OCI-LY7 (cell line): Measurements from ENCODE around the gene HLA-DMB. TPM values are rescaled to one million over a fixed set of nuclear protein-coding genes. Genes with fewer than 3 reads are reported as not detected.

Experiments
- BruUV-seq: library from RNA; stranded (reverse); fragments of 400-500 nt; replicated peaks from 2 replicates; lab custom pipeline; 2021; lab: Mats Ljungman, UMichigan
- CTCF ChIA-PET: fragments of 300-600 bp; sonication (Branson Sonifier 250); formaldehyde crosslinking; loops from one replicate; lab custom pipeline; 2022; ENCODE audit warnings: antibody characterized with exemption; ENCODE audit not compliant: unreplicated experiment; lab: Charles Lee
- POLR2A ChIA-PET: fragments of 300-600 bp; sonication (Branson Sonifier 250); formaldehyde crosslinking; loops from one replicate; lab custom pipeline; 2022; ENCODE audit warnings: antibody characterized with exemption; lab: Charles Lee
- DNase-seq: peaks from one replicate; pipeline ENCODE4 v3.0.0-alpha.2; 2015; ENCODE audit warnings: low spot score
- H2AFZ ChIP-seq: fragments of 200-600 bp; sonication (generic), shearing (Covaris generic); 2 replicates; pipeline ENCODE4 v1.6.1; 2014; ENCODE audit warnings: mild to moderate bottlenecking, antibody characterized with exemption, low read length, moderate library complexity
- H3K27ac ChIP-seq: fragments of 200-600 bp; sonication (generic); 2 replicates; pipeline ENCODE4 v1.5.1; 2014; ENCODE audit warnings: mixed run types, low read depth, mild to moderate bottlenecking, moderate library complexity, low read length, inconsistent platforms; ENCODE audit not compliant: poor library complexity, severe bottlenecking
- H3K36me3 ChIP-seq: fragments of 200-600 bp; sonication (generic); 2 replicates; pipeline ENCODE4 v1.6.1; 2014; ENCODE audit warnings: mild to moderate bottlenecking, antibody characterized with exemption, low read length, moderate library complexity, mixed read lengths; ENCODE audit not compliant: insufficient read depth
- H3K4me1 ChIP-seq: fragments of 200-600 bp; sonication (generic); 2 replicates; pipeline ENCODE4 v1.5.1; 2014; ENCODE audit warnings: mild to moderate bottlenecking, low read length; ENCODE audit not compliant: insufficient read depth, poor library complexity, severe bottlenecking
- H3K4me2 ChIP-seq: fragments of 200-600 bp; sonication (generic); 2 replicates; pipeline ENCODE4 v1.6.1; 2014; ENCODE audit warnings: mild to moderate bottlenecking, low read length
- H3K4me3 ChIP-seq: fragments of 200-600 bp; sonication (generic); 2 replicates; pipeline ENCODE4 v1.5.1; 2014; ENCODE audit warnings: mild to moderate bottlenecking, low read depth, low read length; ENCODE audit not compliant: poor library complexity, severe bottlenecking
- H3K79me2 ChIP-seq: fragments of 200-600 bp; sonication (generic); 2 replicates; pipeline ENCODE4 v1.6.1; 2016; ENCODE audit warnings: low read depth, mild to moderate bottlenecking, low read length, moderate library complexity, mixed read lengths; ENCODE audit not compliant: insufficient read depth
- H3K9me2 ChIP-seq: fragments of 200-600 bp; sonication (generic); 2 replicates; pipeline ENCODE4 v1.6.1; 2016; ENCODE audit warnings: mild to moderate bottlenecking, low read length, mixed read lengths; ENCODE audit not compliant: insufficient read depth
- H3K9me3 ChIP-seq: fragments of 200-600 bp; sonication (generic); 2 replicates; pipeline ENCODE4 v1.6.1; 2014; ENCODE audit warnings: mild to moderate bottlenecking, mixed run types, low read length, mixed read lengths
- H4K20me1 ChIP-seq: fragments of 200-600 bp; sonication (generic); 2 replicates; pipeline ENCODE4 v1.6.1; 2014; ENCODE audit warnings: mild to moderate bottlenecking, antibody characterized with exemption, low read length, moderate library complexity, mixed read lengths; ENCODE audit not compliant: insufficient read depth
- CTCF ChIP-seq: fragments of 200-600 bp; sonication (generic); conservative IDR thresholded peaks from 2 replicates; pipeline ENCODE4 v1.5.1; 2014; ENCODE audit warnings: mild to moderate bottlenecking, antibody characterized with exemption, low read length, moderate library complexity, mixed read lengths
- EZH2phosphoT487 ChIP-seq: fragments of 200-600 bp; sonication (generic); IDR thresholded peaks from 2 replicates; pipeline ENCODE4 v1.6.1; 2018; ENCODE audit warnings: low read depth, borderline replicate concordance, mild to moderate bottlenecking, mixed run types, antibody characterized with exemption, low read length, moderate library complexity, mixed read lengths
- intact Hi-C: fragments of 100-400 bp; cut with micrococcal nuclease; formaldehyde crosslinking; loops from one replicate; pipeline ENCODE4 v1.10.0; 2022; ENCODE audit not compliant: unreplicated experiment
- total RNA-seq, 2 experiments: library from RNA; depleted of rRNA in 1 of 2; stranded (reverse); fragments of >200 nt in 1 of 2; shearing (Covaris generic) in 1 of 2; gene quantifications; 2 replicates each; pipeline ENCODE4 v1.2.3, GENCODE V29; 2014 to 2022

The HLA-DMB gene
- total RNA-seq, 2 experiments from 2014 or later = 78.5 to 85.1 TPM

GRCh38 chr6:32956176-32956575, 15.3 kb upstream of the HLA-DMB start:
- Histone ChIP-seq H3K4me1 (peaks cover 41% of the 10 kb centered on the region), H4K20me1 (no peaks in the 10 kb centered on the region), H2AFZ (peak overlapping the region; percentile 4; the same call in 1 of the 2 replicates), H3K9me2 (no peaks in the 10 kb centered on the region), H3K27ac (peak overlapping the region; percentile 74), H3K79me2 (peaks cover 22% of the 10 kb centered on the region), H3K36me3 (no peaks in the 10 kb centered on the region; the same call in 1 of the 2 replicates), H3K4me2 (peak overlapping the region; percentile 91), H3K4me3 (peak overlapping the region; percentile 27), H3K9me3 (peaks cover 2% of the 10 kb centered on the region; the same call in 1 of the 2 replicates)
- intact Hi-C loops = no loop called here
- no peak for TF ChIP-seq CTCF
- TF ChIP-seq EZH2phosphoT487 = no peak
- ChIA-PET CTCF (no interaction called here), POLR2A (interaction anchor here (0.9 to 7.6 kb wide), 3 partner anchors 12 to 28 kb away, joined by 3 to 203 read pairs (median 5); partner anchors contain the start of gene BRD2)
- DNase-seq = peak; percentile 42
- BruUV-seq = no TSS peak

GRCh38 chr6:32954986-32955802, 14.4 kb upstream of the HLA-DMB start:
- no peaks in the 10 kb centered on the region for H4K20me1 ChIP-seq
- H3K79me2 ChIP-seq = peaks cover 26% of the 10 kb centered on the region
- peak overlapping the region; percentile 91 for H3K4me2 ChIP-seq
- peak overlapping the region; percentile 27 for H3K4me3 ChIP-seq
- peak; percentile 76 for DNase-seq
- BruUV-seq = no TSS peak
- intact Hi-C loops = no loop called here
- H3K9me3 ChIP-seq = no peaks in the 10 kb centered on the region
- POLR2A ChIA-PET = interaction anchor here (0.6 to 7.6 kb wide), 13 partner anchors 8 to 1148 kb away, joined by 3 to 203 read pairs (median 4); partner anchors contain the start of genes BRD2, HLA-DMB and LSM2
- TF ChIP-seq EZH2phosphoT487 = no peak
- peak; percentile 87 for TF ChIP-seq CTCF
- peaks cover 50% of the 10 kb centered on the region for H3K4me1 ChIP-seq
- H2AFZ ChIP-seq = peak overlapping the region; percentile 33; the same call in 1 of the 2 replicates
- peaks cover 4% of the 10 kb centered on the region for H3K36me3 ChIP-seq
- no peaks in the 10 kb centered on the region for H3K9me2 ChIP-seq
- H3K27ac ChIP-seq = peak overlapping the region; percentile 74
- CTCF ChIA-PET = interaction anchor here (0.7 to 3.8 kb wide), 6 partner anchors 15 to 100 kb away, joined by 3 to 23 read pairs (median 4); no protein-coding TSS in a partner anchor
